ENCODE measurements around the gene POPDC3. TPM values are rescaled to one million over a fixed set of nuclear protein-coding genes. Genes with fewer than 3 reads are reported as not detected.

POPDC3 gene
- total and polyA plus RNA-seq, 2 experiments from 2014 or later = 0.93 to 1.5 TPM

DNA sequence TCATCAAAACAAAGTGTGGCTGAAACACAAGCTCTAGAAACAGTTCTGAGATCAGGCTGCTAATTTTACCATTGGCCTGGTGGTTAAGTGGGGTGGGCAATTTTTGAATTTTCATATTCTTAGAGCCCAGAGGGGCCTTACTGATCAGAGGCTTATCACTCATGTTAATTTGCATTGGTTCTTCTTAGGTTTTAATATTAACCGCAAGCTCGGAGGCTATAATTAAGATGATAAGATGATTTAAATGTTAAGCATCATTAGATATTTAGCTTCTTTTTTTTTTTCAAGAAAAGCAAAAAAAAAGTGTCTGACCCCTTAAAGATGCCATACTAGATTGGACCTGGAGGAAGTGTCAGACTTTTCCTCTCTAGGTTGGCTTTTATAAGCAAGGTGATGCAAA, 8.4 kb upstream of the POPDC3 start:
- H4K20me1 ChIP-seq (ENCODE audit: insufficient read depth, poor library complexity, severe bottlenecking) = no peaks in the 10 kb centered on the region
- H3K79me2 ChIP-seq = no peaks in the 10 kb centered on the region
- no peak overlapping the region for H3K4me3 ChIP-seq
- no peak overlapping the region for H3K4me2 ChIP-seq
- H3K27me3 ChIP-seq = no peaks in the 10 kb centered on the region
- no peak overlapping the region for H2AFZ ChIP-seq
- no peaks in the 10 kb centered on the region for H3K36me3 ChIP-seq (replicated peaks; ENCODE audit: insufficient read depth, low read depth)
- H3K9me2 ChIP-seq (replicated peaks; ENCODE audit: insufficient read depth) = peaks cover 4% of the 10 kb centered on the region
- H3K27ac ChIP-seq = no peak overlapping the region
- no peak for DNase-seq (ENCODE audit: low spot score)
- H3K4me1 ChIP-seq (ENCODE audit: insufficient read depth) = no peaks in the 10 kb centered on the region
- H3K9me3 ChIP-seq (ENCODE audit: low read depth) = no peaks in the 10 kb centered on the region
- WGBS (ENCODE audit: low lambda C conversion rate, missing lambda C conversion rate) = 98% methylated on average over 2 of the region's 2 CpGs
- TF ChIP-seq, protein P1, sequence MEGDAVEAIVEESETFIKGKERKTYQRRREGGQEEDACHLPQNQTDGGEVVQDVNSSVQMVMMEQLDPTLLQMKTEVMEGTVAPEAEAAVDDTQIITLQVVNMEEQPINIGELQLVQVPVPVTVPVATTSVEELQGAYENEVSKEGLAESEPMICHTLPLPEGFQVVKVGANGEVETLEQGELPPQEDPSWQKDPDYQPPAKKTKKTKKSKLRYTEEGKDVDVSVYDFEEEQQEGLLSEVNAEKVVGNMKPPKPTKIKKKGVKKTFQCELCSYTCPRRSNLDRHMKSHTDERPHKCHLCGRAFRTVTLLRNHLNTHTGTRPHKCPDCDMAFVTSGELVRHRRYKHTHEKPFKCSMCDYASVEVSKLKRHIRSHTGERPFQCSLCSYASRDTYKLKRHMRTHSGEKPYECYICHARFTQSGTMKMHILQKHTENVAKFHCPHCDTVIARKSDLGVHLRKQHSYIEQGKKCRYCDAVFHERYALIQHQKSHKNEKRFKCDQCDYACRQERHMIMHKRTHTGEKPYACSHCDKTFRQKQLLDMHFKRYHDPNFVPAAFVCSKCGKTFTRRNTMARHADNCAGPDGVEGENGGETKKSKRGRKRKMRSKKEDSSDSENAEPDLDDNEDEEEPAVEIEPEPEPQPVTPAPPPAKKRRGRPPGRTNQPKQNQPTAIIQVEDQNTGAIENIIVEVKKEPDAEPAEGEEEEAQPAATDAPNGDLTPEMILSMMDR (IDR thresholded peaks at IDR 0.05; ENCODE audit: poor library complexity) = no peak
- TF ChIP-seq EZH2phosphoT487 (IDR thresholded peaks at IDR 0.05; ENCODE audit: low read depth, severe bottlenecking, unreplicated experiment) = no peak
- no peak for TF ChIP-seq EZH2 (IDR thresholded peaks at IDR 0.05; ENCODE audit: borderline replicate concordance)

DNA sequence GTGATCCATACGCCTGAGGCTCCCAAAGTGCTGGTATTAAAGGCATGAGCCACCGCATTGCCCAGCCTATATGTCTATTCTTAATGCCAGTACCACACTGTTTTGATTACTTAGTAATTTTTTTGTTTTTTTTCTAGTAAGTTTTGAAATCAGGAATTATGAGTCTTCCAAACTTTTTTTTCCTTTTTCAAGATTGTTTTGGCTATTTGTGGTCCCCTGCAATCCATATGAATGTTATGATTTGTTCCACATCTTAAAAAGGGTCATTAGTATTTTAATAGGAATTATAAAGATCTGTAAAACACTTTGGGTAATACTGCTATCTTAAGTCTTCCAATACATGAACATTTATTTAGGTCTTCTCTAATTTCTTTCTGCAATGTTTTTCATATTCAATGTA, 6.8 kb upstream of the POPDC3 start:
- Histone ChIP-seq H3K27me3 (peaks cover 5% of the 10 kb centered on the region), H3K9me2 (replicated peaks; ENCODE audit: insufficient read depth) (peaks cover 4% of the 10 kb centered on the region), H3K79me2 (no peaks in the 10 kb centered on the region), H3K27ac (no peak overlapping the region), H2AFZ (no peak overlapping the region), H3K4me3 (no peak overlapping the region), H3K4me1 (ENCODE audit: insufficient read depth) (no peaks in the 10 kb centered on the region), H3K9me3 (ENCODE audit: low read depth) (no peaks in the 10 kb centered on the region), H3K36me3 (replicated peaks; ENCODE audit: insufficient read depth, low read depth) (no peaks in the 10 kb centered on the region), H4K20me1 (ENCODE audit: insufficient read depth, poor library complexity, severe bottlenecking) (no peaks in the 10 kb centered on the region), H3K4me2 (no peak overlapping the region)
- 89% methylated on average over 2 of the region's 2 CpGs for WGBS (ENCODE audit: low lambda C conversion rate, missing lambda C conversion rate)
- TF ChIP-seq, protein P1 (IDR thresholded peaks at IDR 0.05; ENCODE audit: poor library complexity) = no peak
- TF ChIP-seq EZH2 (IDR thresholded peaks at IDR 0.05; ENCODE audit: borderline replicate concordance) = no peak
- DNase-seq (ENCODE audit: low spot score) = no peak

DNA sequence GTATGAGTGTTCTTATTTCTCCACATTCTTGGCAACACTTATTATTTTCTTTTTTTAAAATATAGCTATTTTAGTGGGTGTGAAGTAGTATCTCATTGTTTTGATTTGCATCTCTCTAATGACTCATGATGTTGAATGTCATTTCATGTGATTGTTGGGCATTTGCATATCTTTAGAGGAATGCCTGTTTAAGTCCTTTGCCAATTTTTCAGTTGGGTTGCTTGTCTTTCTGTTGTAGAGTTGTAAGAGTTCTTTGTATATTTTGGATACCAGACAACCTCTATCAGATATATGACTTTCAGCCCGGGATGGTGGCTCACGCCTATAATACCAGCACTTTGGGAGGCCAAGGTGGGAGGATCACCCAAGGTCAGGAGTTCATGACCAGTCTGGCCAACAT, 5.1 kb upstream of the POPDC3 start:
- H3K9me3 ChIP-seq (ENCODE audit: low read depth) = no peaks in the 10 kb centered on the region
- no peak overlapping the region for H3K27ac ChIP-seq
- no peaks in the 10 kb centered on the region for H4K20me1 ChIP-seq (ENCODE audit: insufficient read depth, poor library complexity, severe bottlenecking)
- H3K36me3 ChIP-seq (replicated peaks; ENCODE audit: insufficient read depth, low read depth) = no peaks in the 10 kb centered on the region
- H2AFZ ChIP-seq = no peak overlapping the region
- H3K9me2 ChIP-seq (replicated peaks; ENCODE audit: insufficient read depth) = peaks cover 4% of the 10 kb centered on the region
- H3K4me2 ChIP-seq = no peak overlapping the region
- TF ChIP-seq EZH2 (IDR thresholded peaks at IDR 0.05; ENCODE audit: borderline replicate concordance) (no peak), EZH2phosphoT487 (IDR thresholded peaks at IDR 0.05; ENCODE audit: low read depth, severe bottlenecking, unreplicated experiment) (no peak)
- TF ChIP-seq, protein P1 (IDR thresholded peaks at IDR 0.05; ENCODE audit: poor library complexity) = no peak
- no peaks in the 10 kb centered on the region for H3K4me1 ChIP-seq (ENCODE audit: insufficient read depth)
- H3K27me3 ChIP-seq = peaks cover 14% of the 10 kb centered on the region
- DNase-seq (ENCODE audit: low spot score) = no peak
- no peak overlapping the region for H3K4me3 ChIP-seq
- H3K79me2 ChIP-seq = no peaks in the 10 kb centered on the region
- 85% methylated on average over 2 of the region's 2 CpGs for WGBS (ENCODE audit: low lambda C conversion rate, missing lambda C conversion rate)

DNA sequence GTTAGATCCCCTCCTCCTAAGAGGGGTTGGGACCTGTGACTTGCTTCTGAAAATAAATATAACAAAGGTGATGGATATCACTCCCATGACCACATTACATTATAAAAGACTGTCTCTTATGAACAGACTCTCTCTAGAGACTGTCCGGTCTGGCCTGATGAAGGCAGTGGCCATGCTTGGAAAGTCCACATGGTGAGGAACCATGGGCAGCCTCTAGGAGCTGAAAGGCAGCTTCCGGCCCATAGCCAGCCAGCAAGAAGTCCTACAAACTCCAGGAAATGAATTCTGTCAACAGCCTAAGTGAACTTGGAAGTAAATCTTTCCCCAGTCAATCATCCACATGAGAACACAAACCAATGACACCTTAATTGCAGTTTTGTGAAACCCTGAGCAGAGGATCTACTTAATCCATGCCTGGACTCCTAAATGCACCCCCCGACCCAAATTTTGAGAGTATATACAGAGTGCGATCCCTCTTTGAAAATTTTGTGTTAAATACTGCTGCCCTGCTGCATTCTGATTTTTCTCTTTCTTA, 2.2 kb upstream of the POPDC3 start:
- peaks cover 4% of the 10 kb centered on the region for H3K9me2 ChIP-seq (replicated peaks; ENCODE audit: insufficient read depth)
- no peak overlapping the region for H2AFZ ChIP-seq
- WGBS (ENCODE audit: low lambda C conversion rate, missing lambda C conversion rate) = 90% methylated on average over 4 of the region's 4 CpGs
- H3K4me2 ChIP-seq = no peak overlapping the region
- no peaks in the 10 kb centered on the region for H3K36me3 ChIP-seq (replicated peaks; ENCODE audit: insufficient read depth, low read depth)
- no peak for DNase-seq (ENCODE audit: low spot score)
- no peaks in the 10 kb centered on the region for H3K9me3 ChIP-seq (ENCODE audit: low read depth)
- H3K4me1 ChIP-seq (ENCODE audit: insufficient read depth) = no peaks in the 10 kb centered on the region
- no peaks in the 10 kb centered on the region for H3K79me2 ChIP-seq
- no peak overlapping the region for H3K27ac ChIP-seq
- H3K27me3 ChIP-seq = peaks cover 30% of the 10 kb centered on the region
- H4K20me1 ChIP-seq (ENCODE audit: insufficient read depth, poor library complexity, severe bottlenecking) = no peaks in the 10 kb centered on the region
- no peak overlapping the region for H3K4me3 ChIP-seq
- TF ChIP-seq, protein P1 (IDR thresholded peaks at IDR 0.05; ENCODE audit: poor library complexity) = no peak
- TF ChIP-seq EZH2 (IDR thresholded peaks at IDR 0.05; ENCODE audit: borderline replicate concordance) (no peak), EZH2phosphoT487 (IDR thresholded peaks at IDR 0.05; ENCODE audit: low read depth, severe bottlenecking, unreplicated experiment) (no peak)
